Myocyte (in vitro differentiated cells): Measurements from ENCODE around the gene ZNF681. TPM values are rescaled to one million over a fixed set of nuclear protein-coding genes. Genes with fewer than 3 reads are reported as not detected.
"Not testable (repeated sequence)": the region's sequence is repeated elsewhere in the genome, so short reads cannot be mapped to it uniquely, and the experiment has no call there.

ENCODE experiments used
- DNase-seq: peaks from one replicate; pipeline ENCODE4 v3.0.0-alpha.2; 2012; ENCODE audit warnings: low read depth
- total RNA-seq: library from RNA; depleted of rRNA; stranded (reverse); fragments of >200 nt; gene quantifications from 2 replicates; pipeline ENCODE4 v1.2.3, GENCODE V29; 2014

ZNF681 gene
- total RNA-seq, 1 donor from 2014 or later: 1.2 TPM

DNA sequence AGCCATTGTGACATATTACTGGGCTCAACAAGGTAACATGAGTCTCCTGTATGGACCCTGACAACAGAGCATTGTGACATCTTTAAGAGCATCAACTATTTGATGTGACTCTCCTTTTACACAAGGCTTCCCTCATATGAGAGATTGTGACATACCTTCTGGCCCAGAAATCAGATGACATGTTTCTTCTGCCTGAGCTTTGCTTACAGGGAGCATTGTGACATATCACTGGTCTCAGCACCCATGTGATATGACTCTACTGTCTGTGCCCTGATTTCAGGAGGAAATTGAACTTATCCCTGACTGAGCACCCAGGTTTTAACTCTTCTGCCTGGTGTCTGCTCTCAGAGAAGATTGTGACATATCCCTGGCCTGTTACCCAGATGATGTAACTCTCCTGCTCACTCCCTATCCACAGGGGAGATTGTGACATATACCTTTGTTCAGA, 15.9 kb upstream of the ZNF681 start:
- DNase-seq: no peak

DNA sequence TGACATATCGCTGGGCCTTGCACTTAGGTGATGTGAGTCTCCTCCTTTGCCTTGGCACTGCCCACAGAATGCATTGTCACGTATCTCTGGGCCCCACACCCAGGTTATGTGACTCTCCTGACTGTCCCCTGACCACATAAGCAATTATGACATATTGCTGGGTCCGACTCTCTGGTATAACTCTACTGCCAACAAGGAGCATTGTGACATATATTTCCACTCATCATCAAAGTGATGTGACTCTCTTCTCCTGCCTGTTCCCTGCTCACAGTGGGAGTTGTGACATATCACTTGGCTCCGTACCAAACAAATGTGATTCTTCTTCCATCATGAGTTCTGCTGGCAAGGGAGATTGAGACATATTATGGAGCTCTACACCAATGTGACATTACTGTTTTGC, 15.4 kb upstream of the ZNF681 start:
- no peak for DNase-seq

DNA sequence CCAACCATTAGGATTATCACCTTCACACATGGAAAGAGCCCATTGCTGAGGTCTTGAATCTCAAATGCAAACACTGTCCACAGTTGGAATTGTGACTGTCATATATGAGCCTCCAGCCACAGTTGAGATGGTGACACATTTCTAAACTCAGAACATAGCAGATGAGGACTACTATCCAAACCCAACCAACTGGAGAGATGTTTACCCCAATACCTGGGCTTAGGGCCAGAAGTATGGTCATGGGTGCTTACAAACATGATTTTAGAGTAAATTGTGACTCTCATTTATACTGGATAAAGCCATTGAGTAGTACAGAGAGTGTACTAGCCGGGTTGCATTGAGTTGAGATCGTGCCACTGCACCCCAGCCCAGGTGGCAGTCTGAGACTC, 14.0 kb upstream of the ZNF681 start:
- DNase-seq: no peak

DNA sequence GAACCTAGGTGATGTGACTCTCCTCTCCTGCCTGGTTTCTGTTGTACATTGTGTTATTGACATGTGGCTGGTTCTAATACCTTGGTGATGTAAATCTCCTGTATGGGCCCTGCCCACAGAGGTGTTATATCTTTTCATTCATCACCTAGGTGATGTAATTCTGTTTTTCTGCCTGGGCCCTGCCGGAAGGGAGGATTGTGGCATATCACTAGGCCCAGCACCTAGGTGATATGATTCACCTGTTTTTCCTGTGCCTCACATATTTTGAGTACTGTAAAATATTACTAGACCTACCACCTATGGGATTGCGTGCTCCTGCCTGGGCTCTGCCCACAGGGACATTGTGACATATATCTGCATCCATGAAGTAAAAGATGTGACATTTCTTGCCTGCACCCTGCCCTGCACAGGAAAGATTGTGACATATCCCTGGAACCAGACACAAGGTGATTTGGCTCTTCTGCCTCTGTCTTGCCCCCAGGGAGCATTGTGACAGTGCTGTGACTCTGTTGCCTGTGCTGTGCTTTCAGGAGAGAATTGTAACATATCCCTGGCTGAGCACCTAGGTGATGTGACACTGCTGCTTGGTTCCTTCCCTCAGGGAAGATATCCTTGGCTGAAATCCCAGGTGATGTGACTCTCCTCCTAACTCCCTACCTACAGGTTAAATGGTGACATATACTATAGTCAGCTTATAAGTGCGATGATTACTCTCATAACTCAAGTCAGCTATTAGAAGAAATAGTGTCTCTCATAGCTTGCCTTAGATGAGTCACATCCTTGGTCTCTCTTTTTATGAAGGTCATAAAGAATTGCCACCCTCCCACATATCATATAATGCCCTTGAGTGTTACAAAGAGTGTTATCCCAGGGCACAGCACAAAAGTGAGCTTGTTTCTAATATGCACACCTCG, 13.3 kb upstream of the ZNF681 start:
- no peak for DNase-seq

DNA sequence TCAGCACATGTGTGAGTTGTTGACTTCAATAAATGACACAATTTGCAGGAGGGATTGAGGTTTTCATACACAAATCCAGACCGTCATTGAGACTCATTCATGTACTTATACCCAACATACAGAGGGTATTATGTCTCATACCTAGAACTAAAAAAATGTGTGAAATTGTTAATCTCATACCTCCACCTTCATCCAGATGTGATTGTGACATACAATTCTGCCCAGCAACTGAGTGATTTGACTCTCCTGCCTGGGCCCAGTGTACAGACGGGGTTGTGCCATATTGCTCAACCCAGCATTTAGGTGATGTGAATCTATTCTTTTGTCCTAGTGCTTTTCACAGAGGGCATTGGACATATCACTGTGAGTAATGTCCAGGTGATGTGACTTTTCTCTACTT, 12.6 kb upstream of the ZNF681 start:
- DNase-seq: no peak

DNA sequence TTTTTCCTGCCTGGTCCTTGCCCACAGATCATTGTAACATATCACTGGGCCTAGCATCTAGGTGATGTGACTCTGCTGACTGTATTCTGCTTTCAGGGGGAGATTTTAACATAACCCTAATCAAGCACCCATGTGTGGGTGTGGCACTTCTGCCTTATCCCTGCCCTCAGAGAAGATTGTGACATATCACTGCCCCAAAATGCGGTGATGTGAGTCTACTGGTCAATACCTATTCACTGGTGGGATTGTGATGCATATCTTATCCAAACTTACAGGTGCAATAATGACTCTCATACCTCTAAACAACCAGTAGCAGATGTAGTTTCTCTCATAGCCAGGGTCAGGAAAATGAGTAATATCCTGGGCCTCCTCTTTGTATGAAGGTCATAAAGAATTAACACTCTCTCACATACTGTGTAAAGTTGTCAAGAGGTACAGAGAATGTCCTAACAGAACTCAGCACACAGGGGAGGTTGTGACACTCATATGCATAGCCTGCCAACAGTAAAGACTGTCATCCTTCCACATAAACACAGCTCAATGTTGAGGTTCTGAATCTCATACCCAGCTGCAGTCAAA, 12.1 kb upstream of the ZNF681 start:
- DNase-seq: no peak

DNA sequence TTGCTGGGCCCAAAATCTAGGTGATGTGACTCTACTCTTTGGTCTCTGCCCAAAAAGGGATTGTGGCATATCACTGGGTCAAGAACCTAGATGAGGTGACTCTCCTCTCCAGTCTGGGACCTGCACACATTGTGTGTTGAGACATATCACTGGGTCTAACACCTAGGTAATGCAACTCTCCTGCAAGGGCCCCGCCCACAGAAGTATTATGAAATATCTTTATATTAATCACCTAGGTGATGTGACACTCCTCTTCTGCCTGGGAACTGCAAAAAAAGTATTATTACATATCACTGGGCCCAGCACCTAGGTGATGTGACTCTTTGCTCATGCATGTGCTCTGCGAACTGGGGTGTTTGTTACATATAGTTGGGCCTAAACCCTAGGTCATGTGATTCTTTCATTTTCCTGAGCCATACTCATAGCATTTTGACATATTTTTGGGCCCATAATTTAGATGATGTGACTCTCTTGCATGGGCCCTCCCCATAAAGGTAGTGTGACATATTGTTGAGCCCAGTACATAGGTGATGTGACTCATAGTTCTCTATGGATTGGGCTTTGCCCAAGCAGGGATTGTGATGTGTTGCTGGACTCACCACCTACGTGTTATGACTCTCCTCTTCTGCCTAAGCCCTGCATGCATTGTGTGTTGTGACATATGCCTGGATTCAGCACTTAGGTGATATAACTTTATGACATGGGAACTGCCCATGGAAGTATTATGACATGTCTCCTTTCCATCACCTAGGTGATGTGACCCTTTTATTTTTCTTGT, 11.2 kb upstream of the ZNF681 start:
- DNase-seq: no peak

DNA sequence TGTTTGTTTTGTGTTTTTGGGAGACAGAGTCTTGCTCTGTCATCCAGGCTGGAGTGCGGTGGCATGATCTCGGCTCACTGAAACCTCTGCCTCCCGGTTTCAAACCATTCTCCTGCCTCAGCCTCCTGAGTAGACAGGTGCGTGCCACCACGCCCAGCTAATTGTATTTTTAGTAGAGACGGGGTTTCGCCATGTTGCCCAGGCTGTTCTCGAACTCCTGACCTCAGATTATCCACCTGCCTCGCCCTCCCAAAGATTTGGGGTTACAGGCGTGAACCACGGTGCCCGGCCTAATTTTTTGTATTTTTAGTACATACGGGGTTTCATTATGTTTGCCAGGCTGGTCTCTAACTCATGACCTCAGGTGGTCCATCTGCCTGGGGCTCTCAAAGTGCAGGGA, 8.3 kb upstream of the ZNF681 start:
- DNase-seq: no peak

DNA sequence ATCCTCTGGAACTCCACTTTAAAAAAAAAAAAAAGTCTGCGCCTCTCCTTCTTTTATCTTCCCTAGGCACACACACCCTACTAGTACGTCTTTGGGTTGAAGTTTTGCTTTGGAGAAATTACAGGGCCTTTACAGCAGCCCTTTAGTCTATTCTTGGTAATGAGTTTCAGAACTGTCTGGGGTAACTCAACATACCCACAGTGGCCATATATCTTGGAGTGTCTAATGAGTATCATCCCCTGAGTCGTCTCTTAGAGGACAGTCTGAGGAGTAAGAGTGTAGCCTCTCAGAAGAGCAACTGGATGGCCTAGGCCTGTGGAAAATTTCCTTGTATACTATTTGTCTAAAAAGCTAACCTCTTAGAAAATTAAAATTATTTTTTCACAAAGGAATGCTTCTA, 6.1 kb upstream of the ZNF681 start:
- DNase-seq: no peak

DNA sequence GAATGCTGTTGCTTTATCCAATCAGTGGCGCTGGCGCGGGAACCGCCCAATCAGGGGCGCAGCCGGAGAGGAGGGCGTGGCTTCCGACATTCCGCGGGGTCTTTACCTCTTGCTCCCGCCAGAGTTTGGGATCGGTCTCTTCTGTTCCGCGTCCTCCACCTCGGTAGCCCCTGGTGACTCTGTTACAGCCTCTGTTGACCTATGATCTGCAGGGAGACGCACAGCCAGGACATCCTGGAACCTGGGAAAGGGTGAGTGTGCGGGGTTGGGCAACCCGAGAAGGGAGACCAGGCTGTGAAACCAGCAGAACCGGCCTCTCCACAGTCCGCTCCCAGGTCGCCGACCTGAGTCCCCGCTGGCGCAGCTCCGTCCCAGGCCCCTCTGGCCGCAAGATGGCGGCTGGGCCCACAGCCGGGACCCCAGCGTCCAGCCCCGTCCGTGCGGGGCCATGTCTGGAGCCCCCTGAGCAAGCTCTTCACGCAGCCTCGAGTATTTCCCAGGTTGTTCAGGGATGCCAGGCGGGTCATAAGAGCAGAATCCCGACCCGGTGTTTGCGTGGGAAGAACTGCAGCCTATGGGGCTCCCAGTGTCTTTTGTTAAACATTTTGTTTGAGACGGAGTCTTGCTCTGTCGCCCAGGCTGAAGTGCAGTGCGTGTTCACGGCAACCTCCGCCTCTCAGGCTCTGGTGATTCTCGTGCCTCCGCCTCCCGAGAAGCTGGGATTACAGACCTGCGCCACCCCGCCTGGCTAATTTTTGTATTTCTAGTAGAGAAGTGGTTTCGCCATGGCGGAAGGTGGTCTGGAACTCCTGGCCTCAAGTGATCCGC, 4.4 kb upstream of the ZNF681 start:
- peak; percentile 61 for DNase-seq

DNA sequence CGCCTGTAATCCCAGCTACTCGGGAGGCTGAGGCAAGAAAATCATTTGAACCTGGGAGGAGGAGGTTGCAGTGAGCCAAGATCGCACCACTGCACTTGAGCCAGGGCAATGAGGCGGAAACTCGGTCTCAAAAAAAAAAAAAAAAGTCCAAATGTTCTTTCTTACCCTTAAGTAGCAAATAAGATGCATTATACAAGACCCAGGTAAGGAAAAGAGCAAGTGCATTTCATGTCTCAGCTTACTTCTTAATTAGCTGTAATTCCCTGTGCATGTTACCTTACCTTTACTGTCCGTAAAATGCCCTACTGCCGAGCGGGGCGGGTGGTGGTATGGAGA, 3.8 kb upstream of the ZNF681 start:
- no peak for DNase-seq

DNA sequence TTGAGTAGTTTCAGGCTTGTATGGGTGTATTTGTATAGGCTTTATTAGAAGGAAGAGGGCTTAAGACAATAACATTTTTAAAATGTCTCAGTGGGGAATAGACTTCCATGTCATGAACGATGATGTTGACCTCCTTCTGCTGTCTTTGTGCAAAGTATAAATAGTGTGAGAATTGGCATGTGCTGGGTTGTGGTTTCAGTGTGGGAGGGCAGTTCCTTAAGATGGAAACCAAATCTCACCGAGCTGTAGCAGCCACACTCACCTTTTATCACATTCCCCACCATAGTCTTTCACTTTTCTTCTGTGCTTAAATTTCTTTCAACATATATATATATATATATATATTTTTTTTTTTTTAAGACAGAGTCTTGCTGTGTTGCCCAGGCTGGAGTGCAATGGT, 1.6 kb upstream of the ZNF681 start:
- not testable (repeated sequence) for DNase-seq

DNA sequence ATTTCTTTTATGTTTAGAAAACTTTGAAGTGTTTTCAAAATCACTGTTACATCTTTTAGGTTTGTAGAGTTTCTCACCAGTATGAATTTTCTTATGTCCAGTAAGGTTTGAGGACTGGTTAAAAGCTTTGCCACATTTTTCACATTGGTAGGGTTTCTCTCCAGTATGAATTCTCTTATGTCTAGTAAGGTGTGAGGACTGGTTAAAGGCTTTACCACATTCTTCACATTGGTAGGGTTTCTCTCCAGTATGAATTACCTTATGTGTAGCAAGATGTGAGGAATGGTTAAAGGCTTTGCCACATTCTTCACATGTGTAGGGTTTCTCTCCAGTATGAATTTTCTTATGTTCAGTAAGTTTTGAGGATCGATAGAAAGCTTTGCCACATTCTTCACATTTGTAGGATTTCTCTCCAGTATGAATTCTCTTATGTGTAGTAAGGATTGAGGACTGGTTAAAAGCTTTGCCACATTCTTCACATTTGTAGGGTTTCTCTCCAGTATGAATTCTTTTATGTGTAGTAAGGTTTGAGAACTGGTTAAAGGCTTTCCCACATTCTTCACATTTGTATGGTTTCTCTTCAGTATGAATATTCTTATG, 15.0 kb downstream of the ZNF681 start:
- not testable (repeated sequence) for DNase-seq

DNA sequence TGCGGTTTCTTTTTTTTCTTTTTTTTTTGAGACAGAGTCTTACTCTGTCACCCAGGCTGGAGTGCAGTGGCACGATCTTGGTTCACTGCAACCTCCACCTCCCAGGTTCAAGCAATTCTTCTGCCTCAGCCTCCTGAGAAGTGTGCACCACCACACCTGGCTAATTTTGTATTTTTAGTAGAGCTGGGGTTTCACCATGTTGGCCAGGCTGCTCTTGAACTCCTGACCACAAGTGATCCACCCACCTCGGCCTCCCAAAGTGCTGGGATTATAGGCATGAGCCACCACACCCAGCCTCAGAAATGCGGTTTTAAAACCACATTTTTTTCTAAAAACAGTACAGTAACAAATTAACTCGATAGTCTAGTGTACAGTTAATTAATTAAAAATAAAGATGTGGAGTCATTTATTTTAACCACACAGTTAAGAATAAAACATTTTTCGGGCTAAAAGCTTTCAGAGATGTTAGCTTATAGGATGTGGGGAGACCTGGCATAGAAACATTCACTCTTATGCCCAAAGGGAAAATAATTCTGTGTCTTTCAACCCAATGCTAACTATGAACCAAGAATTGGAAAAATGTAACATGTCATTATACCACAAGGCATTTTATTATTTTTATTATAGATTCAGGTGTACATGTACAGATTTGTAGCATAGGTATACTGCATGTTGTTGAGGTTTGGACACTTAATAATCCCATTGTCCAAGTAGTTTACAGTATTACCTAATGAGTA, 27.8 kb downstream of the ZNF681 start:
- DNase-seq: not testable (repeated sequence)

DNA sequence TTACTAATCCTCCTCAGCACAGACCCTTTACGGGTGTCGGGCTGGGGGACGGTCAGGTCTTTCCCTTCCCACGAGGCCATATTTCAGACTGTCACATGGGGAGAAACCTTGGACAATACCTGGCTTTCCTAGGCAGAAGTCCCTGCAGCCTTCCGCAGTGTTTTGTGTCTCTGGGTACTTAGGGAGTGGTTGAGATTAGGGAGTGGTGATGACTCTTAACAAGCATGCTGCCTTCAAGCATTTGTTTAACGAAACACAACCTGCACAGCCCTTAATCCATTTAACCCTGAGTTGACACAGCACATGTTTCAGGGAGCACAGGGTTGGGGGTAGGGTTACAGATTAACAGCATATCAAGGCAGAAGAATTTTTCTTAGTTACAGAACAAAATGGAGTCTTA, 34.5 kb downstream of the ZNF681 start:
- DNase-seq: not testable (repeated sequence)

DNA sequence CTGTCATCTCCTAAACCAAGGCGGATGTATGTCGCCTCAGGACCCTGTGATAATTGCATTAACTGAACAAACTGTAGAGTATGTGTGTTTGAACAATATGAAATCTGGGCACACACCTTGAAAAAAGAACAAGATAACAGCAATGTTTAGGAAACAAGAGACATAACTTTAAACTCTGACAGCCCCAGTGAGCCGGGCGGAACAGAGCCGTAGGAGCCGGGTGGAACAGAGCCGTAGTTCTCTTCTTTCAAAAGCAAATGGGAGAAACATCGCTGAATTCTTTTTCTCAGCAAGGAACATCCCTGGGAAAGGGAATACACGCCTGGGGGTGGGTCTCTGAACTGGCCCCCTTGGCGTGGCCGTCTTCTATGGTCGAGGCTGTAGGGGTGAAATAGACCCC, 39.9 kb downstream of the ZNF681 start:
- DNase-seq: no peak

DNA sequence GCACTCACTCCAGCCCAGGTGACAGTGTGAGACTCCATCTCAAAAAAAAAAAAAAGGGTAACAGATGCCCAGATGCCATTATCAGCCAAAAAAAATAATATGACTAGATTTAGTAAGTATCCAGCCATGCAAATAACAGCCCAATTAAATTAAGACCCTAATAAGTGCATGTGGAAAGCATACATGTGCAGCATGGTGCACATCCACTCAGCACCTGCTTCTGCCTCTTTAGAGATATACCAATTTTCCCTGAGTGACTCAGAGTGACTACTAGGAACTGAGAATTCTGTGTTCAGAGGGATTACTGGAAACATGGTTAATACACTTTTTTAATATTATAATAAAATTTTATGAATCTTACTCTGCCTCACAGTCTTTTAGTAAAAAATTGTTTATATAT, 41.9 kb downstream of the ZNF681 start:
- DNase-seq: no peak

DNA sequence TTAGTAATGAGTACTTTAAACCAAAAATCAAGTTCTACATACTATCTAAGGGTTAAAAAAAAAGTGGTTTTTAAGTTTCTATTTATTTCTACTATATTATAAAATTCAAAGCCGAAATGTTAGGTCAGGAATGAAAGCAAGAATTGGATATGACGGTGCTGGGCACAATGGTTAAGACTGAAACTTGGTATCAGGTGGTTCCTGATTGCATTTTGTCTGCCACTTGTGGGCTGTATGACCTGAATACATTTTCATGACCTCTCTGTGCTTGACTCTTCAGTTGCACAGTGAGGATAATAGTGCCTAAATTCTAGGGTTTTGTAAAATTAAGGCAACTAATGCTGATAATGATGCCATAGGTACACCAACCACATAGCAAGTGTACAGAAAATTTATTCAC, 49.3 kb downstream of the ZNF681 start:
- DNase-seq: no peak

DNA sequence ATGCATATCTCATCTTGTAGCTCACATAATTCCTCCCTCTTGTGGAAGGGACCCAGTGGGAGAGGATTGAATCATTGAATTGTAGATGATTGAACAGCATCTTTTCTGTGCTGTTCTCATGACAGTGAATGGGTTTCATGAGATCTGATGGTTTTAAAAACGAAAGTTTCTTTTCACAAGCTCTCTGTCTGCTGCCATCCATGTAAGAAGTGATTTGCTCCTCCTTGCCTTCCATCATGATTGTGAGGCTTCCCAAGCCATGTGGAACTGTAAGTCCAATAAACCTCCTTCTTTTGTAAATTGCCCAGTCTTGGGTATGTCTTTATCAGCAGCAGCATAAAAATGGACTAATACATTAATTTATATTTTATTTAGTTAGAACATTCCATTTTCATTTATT, 52.0 kb downstream of the ZNF681 start:
- DNase-seq: no peak

DNA sequence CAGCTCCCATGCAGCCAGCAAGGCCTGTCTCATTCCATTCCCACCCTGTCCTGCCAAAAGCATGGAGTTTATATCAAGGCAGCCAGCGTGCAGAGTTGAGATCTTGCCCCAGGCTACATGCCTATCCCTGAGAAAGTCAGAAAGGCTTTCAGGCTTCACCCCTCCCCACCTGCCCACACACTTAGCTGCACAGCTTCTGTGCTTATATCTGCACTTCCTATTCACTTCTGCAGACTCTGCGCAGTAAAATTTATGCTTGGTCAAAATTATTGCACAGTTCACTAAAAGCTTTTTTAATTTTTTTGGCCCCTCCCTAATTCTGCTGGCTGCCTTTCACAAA, 59.2 kb downstream of the ZNF681 start:
- no peak for DNase-seq
